Activated CD4-positive, alpha-beta memory T cell treated with anti-CD3 and anti-CD28 coated beads, Interleukin-2, amount 10 ng/mL, durations not matched to agents 7 days and 5 days (primary cell): ENCODE results near the gene KLK15. TPM values are rescaled to one million over a fixed set of nuclear protein-coding genes. Genes with fewer than 3 reads are reported as not detected.

Experiments
- CTCF ChIA-PET: fragments of 350-600 bp; sonication (Branson Sonifier 250); formaldehyde crosslinking; loops from one replicate; lab custom pipeline; 2021; ENCODE audit warnings: antibody characterized with exemption, inconsistent platforms; lab: Charles Lee
- POLR2A ChIA-PET: fragments of 350-600 bp; sonication (Branson Sonifier 250); formaldehyde crosslinking; loops from one replicate; lab custom pipeline; 2021; ENCODE audit warnings: antibody characterized with exemption; lab: Charles Lee
- DNase-seq: peaks from one replicate; pipeline ENCODE4 v3.0.0-alpha.2; 2020
- H3K27ac Mint-ChIP-seq: one replicate; pipeline ENCODE4 v1.8.0; 2021; ENCODE audit warnings: mild to moderate bottlenecking, mixed read lengths
- H3K27me3 Mint-ChIP-seq: one replicate; pipeline ENCODE4 v1.8.0; 2021; ENCODE audit warnings: mixed read lengths
- H3K36me3 Mint-ChIP-seq: one replicate; pipeline ENCODE4 v1.8.0; 2021; ENCODE audit warnings: low read depth, mixed read lengths
- H3K4me1 Mint-ChIP-seq: one replicate; pipeline ENCODE4 v1.8.0; 2021; ENCODE audit warnings: mixed read lengths
- H3K4me3 Mint-ChIP-seq: one replicate; pipeline ENCODE4 v1.8.0; 2021; ENCODE audit warnings: mild to moderate bottlenecking, mixed read lengths
- H3K9me3 Mint-ChIP-seq: one replicate; pipeline ENCODE4 v1.8.0; 2021; ENCODE audit warnings: mixed read lengths
- total RNA-seq, 2 experiments: library from RNA; stranded (reverse); gene quantifications; one replicate each; pipeline ENCODE4 v1.2.3, GENCODE V29; 2021

The KLK15 gene
- total RNA-seq, 2 experiments from 2014 or later, result not detected

DNA sequence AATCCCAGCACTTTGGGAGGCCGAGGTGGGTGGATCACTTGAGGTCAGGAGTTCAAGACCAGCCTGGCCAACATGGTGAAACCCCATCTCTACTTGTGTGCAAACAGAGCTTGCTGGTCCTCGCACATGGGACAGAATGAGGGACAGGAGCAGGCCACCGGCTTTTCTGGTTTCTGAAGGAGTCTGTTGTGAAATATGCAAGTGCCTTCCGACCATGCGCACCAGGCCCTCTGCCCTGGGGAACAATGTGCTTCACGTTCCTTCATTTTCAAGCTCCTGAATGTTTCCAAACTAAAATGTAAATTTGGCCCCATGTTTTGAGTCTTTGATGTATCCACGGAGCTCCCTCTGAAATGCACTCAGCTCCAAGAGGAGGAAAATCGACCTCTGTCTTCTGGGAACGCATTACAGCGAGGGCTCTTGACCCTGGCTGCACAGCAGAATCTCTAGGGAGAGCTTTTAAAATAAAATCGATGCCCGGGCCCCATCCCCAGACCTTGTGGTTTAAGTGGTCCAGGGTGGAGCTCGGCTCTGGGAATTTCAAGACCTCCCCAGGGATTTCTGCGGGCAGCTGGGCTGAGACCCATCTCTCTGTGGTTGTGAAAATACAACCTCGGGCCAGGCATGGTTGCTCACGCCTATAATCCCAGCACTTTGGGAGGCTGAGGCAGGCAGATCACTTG lies 52.5 kb downstream of the KLK15 start:
- no peak for DNase-seq
- Mint-ChIP-seq H3K27ac (no peak overlapping the region), H3K4me3 (no peak overlapping the region), H3K4me1 (peaks cover 8% of the 10 kb centered on the region), H3K36me3 (no peaks in the 10 kb centered on the region), H3K27me3 (peaks cover 42% of the 10 kb centered on the region), H3K9me3 (no peaks in the 10 kb centered on the region)
- CTCF ChIA-PET, result no interaction called here
- POLR2A ChIA-PET, result interaction anchor here (1.9 kb wide), 1 partner anchor 24 kb away, joined by 5 read pairs; no protein-coding TSS in a partner anchor

DNA sequence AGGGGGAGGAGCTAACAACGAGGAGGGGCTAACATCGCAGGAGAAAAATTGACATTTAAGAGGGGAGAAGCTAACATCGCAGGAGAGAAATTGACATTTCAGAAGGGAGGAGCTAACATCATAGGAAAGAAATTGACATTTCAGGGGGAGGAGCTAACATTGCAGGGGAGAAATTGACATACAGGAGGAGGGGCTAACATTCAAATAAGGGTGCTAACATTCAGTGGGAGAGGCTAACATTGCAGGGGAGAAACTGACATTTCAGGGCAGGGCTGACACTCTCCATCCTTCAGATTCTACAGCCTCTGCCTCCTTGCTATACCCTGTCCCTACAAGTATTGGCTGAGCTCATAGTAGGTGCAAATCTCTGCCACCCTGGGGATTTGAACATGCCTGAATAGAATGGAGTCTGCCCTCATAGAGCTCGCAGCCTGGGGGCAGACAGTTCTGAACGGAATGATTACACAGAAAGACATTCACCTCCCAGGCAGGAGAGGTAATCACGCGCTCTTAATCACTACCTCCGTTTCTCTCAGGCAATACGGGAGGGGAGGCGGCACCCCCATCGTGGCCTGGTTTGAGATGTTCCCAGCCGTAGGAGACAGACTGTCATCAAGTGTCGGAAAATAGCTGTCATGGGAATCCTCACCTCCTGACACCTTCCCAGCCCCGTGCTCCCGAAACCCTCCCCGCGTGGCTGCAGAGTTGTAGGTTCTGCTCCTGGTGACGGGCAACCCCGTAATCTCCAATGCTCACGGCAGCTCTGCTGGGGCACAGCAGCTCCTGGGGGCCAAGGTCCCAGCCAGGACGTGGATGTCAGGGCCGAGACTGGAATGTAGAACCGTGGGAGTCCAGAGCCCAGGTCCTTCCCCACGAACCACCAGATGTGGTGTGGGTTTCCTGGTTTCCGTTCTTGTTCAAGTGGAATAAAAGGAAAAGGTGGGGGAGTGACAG lies 53.6 kb downstream of the KLK15 start:
- ChIA-PET POLR2A (interaction anchor here (1.9 kb wide), 1 partner anchor 25 kb away, joined by 5 read pairs; no protein-coding TSS in a partner anchor), CTCF (interaction anchor here (0.5 to 0.9 kb wide), 4 partner anchors 55 to 411 kb away, joined by 3 read pairs; no protein-coding TSS in a partner anchor)
- no peak overlapping the region for H3K4me3 Mint-ChIP-seq
- DNase-seq, result no peak
- no peak overlapping the region for H3K27ac Mint-ChIP-seq
- H3K27me3 Mint-ChIP-seq, result peaks cover 47% of the 10 kb centered on the region
- no peaks in the 10 kb centered on the region for H3K9me3 Mint-ChIP-seq
- no peaks in the 10 kb centered on the region for H3K36me3 Mint-ChIP-seq
- H3K4me1 Mint-ChIP-seq, result peaks cover 8% of the 10 kb centered on the region

DNA sequence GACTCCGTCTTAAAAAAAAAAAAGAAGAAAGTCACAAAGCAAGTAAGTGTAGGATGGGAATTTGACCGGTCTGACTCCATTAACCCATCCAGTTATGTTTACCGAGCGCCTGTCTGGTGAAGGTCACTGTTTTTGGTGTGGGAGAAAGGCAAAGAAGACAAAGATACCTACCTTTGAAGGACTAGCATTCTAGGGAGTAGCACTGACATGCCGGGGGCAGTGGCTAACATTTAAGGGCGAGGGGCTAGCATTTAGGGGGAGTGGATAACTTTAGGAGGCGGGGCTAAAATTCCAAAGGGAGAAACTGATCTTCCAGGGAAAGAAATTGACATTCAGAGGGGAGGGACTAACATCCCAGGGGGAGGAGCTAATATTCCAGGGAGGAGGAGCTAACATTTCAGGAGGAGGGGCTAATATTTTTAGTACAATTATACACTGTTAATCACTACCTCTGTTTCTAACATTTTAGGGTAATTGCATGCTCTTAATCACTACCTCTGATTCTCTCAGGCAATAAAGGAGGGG lies 54.4 kb downstream of the KLK15 start:
- H3K4me1 Mint-ChIP-seq, result peaks cover 8% of the 10 kb centered on the region
- ChIA-PET CTCF (interaction anchor here (0.6 to 0.9 kb wide), 3 partner anchors 74 to 410 kb away, joined by 3 read pairs; no protein-coding TSS in a partner anchor), POLR2A (no interaction called here)
- peaks cover 47% of the 10 kb centered on the region for H3K27me3 Mint-ChIP-seq
- H3K4me3 Mint-ChIP-seq, result no peak overlapping the region
- DNase-seq, result no peak
- no peaks in the 10 kb centered on the region for H3K36me3 Mint-ChIP-seq
- H3K27ac Mint-ChIP-seq, result no peak overlapping the region
- no peaks in the 10 kb centered on the region for H3K9me3 Mint-ChIP-seq

DNA sequence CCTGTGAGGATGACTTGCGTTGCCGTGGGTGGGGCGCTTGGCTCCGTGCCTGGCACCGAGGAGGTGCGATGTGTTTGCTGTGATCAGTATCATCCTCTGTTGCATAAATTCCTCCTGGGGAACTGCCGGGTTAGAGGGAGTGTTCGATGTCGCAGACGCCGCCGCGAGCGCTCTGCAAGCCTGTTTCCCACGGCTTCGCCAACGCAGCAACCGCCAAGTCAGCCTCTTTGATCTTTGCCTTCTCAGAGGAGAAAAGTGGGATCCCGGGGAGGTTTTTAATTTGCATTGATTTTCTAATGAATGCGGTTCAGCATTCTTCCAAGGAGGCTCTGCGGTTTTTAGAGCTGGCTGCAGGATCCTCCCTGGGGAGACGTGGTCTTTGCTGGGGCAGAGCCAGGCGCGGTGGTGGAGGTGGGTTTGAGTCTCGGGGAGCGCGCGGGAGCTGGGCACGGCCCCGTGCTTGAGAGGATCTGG lies 55.5 kb downstream of the KLK15 start:
- ChIA-PET CTCF (no interaction called here), POLR2A (no interaction called here)
- Mint-ChIP-seq H3K27me3 (peaks cover 48% of the 10 kb centered on the region), H3K4me1 (no peaks in the 10 kb centered on the region), H3K4me3 (no peak overlapping the region), H3K27ac (no peak overlapping the region), H3K36me3 (no peaks in the 10 kb centered on the region), H3K9me3 (no peaks in the 10 kb centered on the region)
- DNase-seq, result no peak

DNA sequence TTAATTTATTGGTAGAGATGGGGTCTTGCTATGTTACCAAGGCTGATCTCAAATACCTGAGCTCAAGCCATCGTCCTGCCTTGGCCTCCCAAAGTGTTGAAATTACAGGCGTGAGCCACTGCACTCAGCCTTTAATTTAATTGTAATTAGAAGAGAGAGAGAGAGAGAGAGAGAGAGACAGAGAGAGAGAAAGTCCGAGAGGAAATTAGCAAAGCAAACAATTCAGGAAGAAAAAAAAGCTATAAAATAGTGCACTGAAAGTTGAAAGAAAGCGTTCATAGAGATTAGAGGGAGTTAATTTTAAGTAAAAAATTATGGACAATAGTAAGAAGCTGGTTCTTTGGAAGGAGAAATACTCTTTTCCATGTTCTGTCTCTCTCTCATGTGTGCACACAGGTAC lies 56.1 kb downstream of the KLK15 start:
- Mint-ChIP-seq H3K4me1 (no peaks in the 10 kb centered on the region), H3K36me3 (no peaks in the 10 kb centered on the region), H3K4me3 (no peak overlapping the region), H3K27ac (no peak overlapping the region), H3K27me3 (peaks cover 45% of the 10 kb centered on the region), H3K9me3 (no peaks in the 10 kb centered on the region)
- DNase-seq, result no peak
- ChIA-PET CTCF (no interaction called here), POLR2A (no interaction called here)

DNA sequence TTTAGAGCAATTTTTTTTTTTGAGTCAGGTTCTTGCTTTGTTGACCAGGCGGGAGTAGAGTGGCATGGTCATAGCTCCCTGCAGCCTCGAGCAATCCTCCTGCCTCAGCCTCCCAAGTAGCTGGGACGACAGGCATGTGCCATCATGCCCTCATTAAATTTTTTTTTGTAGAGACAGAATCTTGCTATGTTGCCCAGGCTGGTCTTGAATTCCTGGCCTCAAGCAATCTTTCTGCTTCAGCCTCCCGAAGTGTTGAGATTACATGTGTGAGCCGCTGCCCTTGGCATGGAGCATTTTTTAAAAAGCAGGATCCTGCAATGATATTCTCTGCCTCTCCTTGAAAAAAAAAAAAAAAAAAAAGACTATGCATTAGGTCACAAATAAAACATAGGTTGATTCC lies 57.2 kb downstream of the KLK15 start:
- CTCF ChIA-PET, result no interaction called here
- Mint-ChIP-seq H3K27ac (no peak overlapping the region), H3K27me3 (peaks cover 45% of the 10 kb centered on the region)

More for the DNA sequence above, 57.2 kb downstream of the KLK15 start:
- H3K4me1 Mint-ChIP-seq, result no peaks in the 10 kb centered on the region
- H3K9me3 Mint-ChIP-seq, result no peaks in the 10 kb centered on the region
- no peak for DNase-seq
- H3K36me3 Mint-ChIP-seq, result no peaks in the 10 kb centered on the region
- POLR2A ChIA-PET, result no interaction called here
- H3K4me3 Mint-ChIP-seq, result no peak overlapping the region

Other genes with a start within 250 kb of the KLK15 start
- gene SYT3, start 193.7 kb downstream of the KLK15 start, total RNA-seq, result not detected
- gene C19orf81, start 184.1 kb downstream of the KLK15 start, total RNA-seq, result not detected
- gene SHANK1, start 113.8 kb downstream of the KLK15 start, total RNA-seq, result not detected
- under 1 TPM; 0.43 to 0.65 TPM for gene CLEC11A, start 110.2 kb downstream of the KLK15 start, total RNA-seq
- not detected for gene GPR32, start 63.1 kb downstream of the KLK15 start, total RNA-seq
- not detected for gene ACP4, start 43.2 kb downstream of the KLK15 start, total RNA-seq
- gene KLK1, start 9.8 kb downstream of the KLK15 start, total RNA-seq, result 1 to 10 TPM; 2.2 to 2.6 TPM
- gene KLK3, start 21.3 kb upstream of the KLK15 start, total RNA-seq, result not detected
- under 1 TPM in 1 of 2 experiments, not detected in 1; 0.35 TPM for gene KLK2, start 39.9 kb upstream of the KLK15 start, total RNA-seq
- not detected for gene KLK4, start 77.8 kb upstream of the KLK15 start, total RNA-seq
- not detected for gene KLK5, start 119.5 kb upstream of the KLK15 start, total RNA-seq
- not detected for gene KLK6, start 136.0 kb upstream of the KLK15 start, total RNA-seq
- not detected for gene KLK7, start 150.3 kb upstream of the KLK15 start, total RNA-seq
- not detected for gene KLK8, start 168.0 kb upstream of the KLK15 start, total RNA-seq
- gene KLK10, start 186.1 kb upstream of the KLK15 start, total RNA-seq, result not detected
- not detected for gene KLK11, start 193.0 kb upstream of the KLK15 start, total RNA-seq
- not detected for gene KLK12, start 201.4 kb upstream of the KLK15 start, total RNA-seq
- gene KLK13, start 231.5 kb upstream of the KLK15 start, total RNA-seq, result not detected
- under 1 TPM in 1 of 2 experiments, not detected in 1; 0.20 TPM for gene KLK14, start 249.3 kb upstream of the KLK15 start, total RNA-seq